Right cardiac atrium (tissue), 5 donors: ENCODE measurements around the gene ACACB. TPM values are rescaled to one million over a fixed set of nuclear protein-coding genes. Genes with fewer than 3 reads are reported as not detected.

Experiments used
- ATAC-seq, 2 donors: fragments of 200-7000 bp; cut with Tn5 transposase; one replicate each; pipeline versions ENCODE4 v1.8.0 to v1.9.1; 2020; ENCODE audit warnings: moderate library complexity in 2 of 2, mild to moderate bottlenecking in 1 of 2
- DNase-seq, 3 donors: peaks; one replicate each; pipeline ENCODE4 v3.0.0-alpha.2; 2020
- H3K27ac ChIP-seq: one replicate; pipeline ENCODE4 v1.5.1; 2013; ENCODE audit warnings: mild to moderate bottlenecking, low read length, control low read depth, moderate library complexity
- H3K27me3 ChIP-seq: one replicate; pipeline ENCODE4 v1.6.1; 2013; ENCODE audit not compliant: control insufficient read depth, insufficient read depth
- H3K4me1 ChIP-seq: one replicate; pipeline ENCODE4 v1.6.1; 2013; ENCODE audit warnings: low read length; ENCODE audit not compliant: control insufficient read depth, insufficient read depth
- H3K4me3 ChIP-seq: one replicate; pipeline ENCODE4 v1.5.1; 2013; ENCODE audit warnings: low read length, control low read depth
- H3K9me3 ChIP-seq: one replicate; pipeline ENCODE4 v1.6.1; 2013; ENCODE audit warnings: low read length; ENCODE audit not compliant: control insufficient read depth
- WGBS: extraction: QIAGEN DNeasy Blood & Tissue Kit; methylation state at CpG from one replicate; pipeline ENCODE4 v1.1.7; 2013; 5-methylcytosine and 5-hydroxymethylcytosine counted together
- intact Hi-C, 4 donors: fragments of 100-400 bp; cut with DNase I; formaldehyde crosslinking; loops; one replicate each; pipeline versions ENCODE4 v1.11.0 to v1.14.0; 2022 to 2023
- long read RNA-seq, 4 donors: library from polyadenylated mRNA; unstranded; transcript quantifications; one replicate each; pipeline ENCODE4 v2.0.0, GENCODE V29; 2020 to 2021
- polyA plus RNA-seq: library from polyadenylated mRNA; stranded (reverse); fragments of 200-250 nt; gene quantifications from one replicate; pipeline ENCODE4 v1.2.3, GENCODE V29; 2013
- total RNA-seq, 4 donors: library from RNA; stranded (reverse); fragmentation: NEBNext Ultra II Directional; extraction: Animal tissue kit (Norgen Biotek cat#: 25700); gene quantifications; one replicate each; pipeline ENCODE4 v1.2.1, GENCODE V29; 2021
- donor health status: healthy with polysubstance abuse.
- donor health status: DM: no; HTN: yes; CAD: no.
- donor health status: DM: no; HTN: no; CAD: no.
- donor health status: DM: no; HTN: yes; CAD: no; lungs with severe emphysema.
- donor health status: DM: yes; HTN: yes; CAD: no.

Gene ACACB
- total RNA-seq: 100 to 1,000 TPM in 3 of 4 donors, 10 to 100 TPM in 1; 94.9 to 128 (median 116) TPM
- polyA plus RNA-seq: 87.1 TPM
- long read RNA-seq, donor 1, partial matches to known transcripts: 31 of 37 reads
- long read RNA-seq, donor 1, other reads (novel, unspliced or antisense): 5 of 37 reads
- long read RNA-seq, donor 2, partial matches to known transcripts: 7 of 15 reads
- long read RNA-seq, donor 2, other reads (novel, unspliced or antisense): 8 of 15 reads
- long read RNA-seq, donor 3, partial matches to known transcripts: 62 of 82 reads
- long read RNA-seq, donor 3, other reads (novel, unspliced or antisense): 16 of 82 reads
- long read RNA-seq, donor 4, partial matches to known transcripts: 5 of 12 reads
- long read RNA-seq, donor 4, other reads (novel, unspliced or antisense): 6 of 12 reads

DNA sequence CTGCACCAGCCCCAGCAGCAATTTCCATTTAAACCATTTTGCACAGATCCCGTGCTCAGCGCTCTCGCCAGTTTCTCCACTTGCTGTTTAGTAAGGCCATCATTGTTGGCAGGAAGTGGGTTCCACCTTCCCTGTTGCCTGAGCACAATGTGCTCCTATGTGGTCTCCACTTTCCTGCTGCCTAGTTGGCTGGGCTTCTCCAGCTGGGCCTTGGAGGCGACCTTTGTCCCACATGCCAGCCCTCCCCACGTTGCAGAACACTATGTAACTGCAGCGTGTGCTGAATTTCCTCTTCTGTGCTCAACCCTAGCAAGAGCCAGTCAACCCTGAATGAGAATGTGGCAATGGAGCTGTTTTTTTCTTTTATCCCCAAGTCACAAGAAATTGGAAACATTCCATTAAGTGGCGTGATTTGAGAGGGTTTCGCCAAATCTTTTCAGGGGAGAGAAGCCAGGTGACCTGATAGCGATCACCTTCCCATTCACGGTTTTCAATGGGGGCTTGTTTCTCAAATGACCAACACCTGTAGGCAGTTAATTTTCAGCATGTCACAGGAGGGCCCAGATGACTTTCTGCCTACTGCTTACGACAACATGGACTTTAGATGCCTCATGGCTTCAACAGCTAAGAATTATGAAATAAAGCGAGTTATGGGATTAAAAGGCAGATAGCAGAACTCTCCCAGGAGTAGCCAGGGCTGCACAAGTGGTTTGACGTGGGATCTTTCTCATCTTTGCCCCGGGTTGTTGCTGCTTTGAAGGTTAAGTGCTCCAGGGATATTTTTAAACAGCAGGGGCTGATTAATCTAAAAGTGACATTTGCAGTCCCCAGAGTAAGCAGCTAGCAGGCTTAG, at the start of gene ACACB:
ACACB (plus strand) TSS at position 830 of the 853 bp plus-strand sequence. CDS start 22,819 bp downstream, outside the sequence.
- intact Hi-C loops: loop anchor here in 1 of 4 donors (5.0 kb wide), 1 partner anchor 36 kb away; no protein-coding TSS in a partner anchor
- peak; percentile 80 to 87 (median 84) for DNase-seq
- peak within 1 kb of the TSS; percentile 63 for H3K4me3 ChIP-seq
- peak within 1 kb of the TSS; percentile 76 for H3K27ac ChIP-seq
- H3K9me3 ChIP-seq: no peaks in the 10 kb centered on the region
- 44% methylated on average over 14 of the region's 14 CpGs for WGBS
- H3K4me1 ChIP-seq: peaks cover 20% of the 10 kb centered on the region
- peak; percentile 74 to 76 for ATAC-seq
- no peaks in the 10 kb centered on the region for H3K27me3 ChIP-seq

DNA sequence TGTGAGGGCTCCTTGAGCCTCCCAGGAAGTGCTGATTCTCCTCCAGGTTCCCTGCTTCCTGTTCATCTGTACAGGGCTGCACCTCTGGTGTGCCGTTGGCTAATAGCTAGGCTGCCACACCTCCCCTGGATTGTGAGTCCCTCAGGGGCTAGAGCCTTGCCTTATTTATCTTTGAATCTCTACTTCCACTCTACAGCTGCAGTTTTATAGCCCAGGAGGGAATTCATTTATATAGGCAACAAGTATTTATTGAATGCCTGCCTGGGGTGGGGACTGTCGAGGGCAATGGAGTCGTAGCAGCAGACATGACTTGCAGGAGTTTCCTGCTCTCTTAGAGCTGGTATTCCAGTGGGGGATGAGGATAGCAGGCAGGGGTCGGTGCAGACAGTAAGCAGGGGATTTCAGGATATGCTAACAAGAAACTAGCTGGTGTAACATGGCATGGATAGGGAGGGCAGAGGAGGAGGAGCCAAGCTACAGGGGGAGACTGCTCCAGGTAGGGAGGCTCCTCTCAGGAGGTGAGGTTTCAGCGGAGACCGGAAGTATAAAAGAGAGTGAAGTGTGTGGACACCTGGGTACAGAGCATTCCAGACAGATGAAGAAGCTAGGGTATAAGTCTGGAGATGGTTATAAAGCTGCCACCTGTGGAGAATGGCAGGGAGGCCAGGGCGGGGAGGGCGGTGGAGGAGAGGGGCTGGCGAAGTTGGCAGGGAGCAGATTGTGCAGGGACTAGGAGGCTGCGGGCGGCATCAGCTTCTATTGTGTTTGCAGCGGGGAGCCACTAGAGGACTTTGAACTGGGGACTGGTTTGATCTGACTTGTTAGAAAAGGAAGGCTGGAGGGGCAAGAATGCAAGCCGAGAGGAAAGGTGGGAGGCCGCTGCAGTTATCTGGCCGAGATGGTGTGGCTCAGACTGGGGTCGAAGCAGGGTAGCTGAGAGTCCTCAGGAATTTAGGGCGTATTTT, 46.8 kb upstream of the ACACB start:
- intact Hi-C loops: no loop called here
- Histone ChIP-seq H3K27me3 (no peaks in the 10 kb centered on the region), H3K9me3 (no peaks in the 10 kb centered on the region), H3K4me3 (no peak overlapping the region), H3K27ac (no peak overlapping the region), H3K4me1 (no peaks in the 10 kb centered on the region)
- ATAC-seq (peak in 1 of 2 donors; percentile 37), DNase-seq (no peak)
- 77% methylated on average over 17 of the region's 17 CpGs for WGBS

DNA sequence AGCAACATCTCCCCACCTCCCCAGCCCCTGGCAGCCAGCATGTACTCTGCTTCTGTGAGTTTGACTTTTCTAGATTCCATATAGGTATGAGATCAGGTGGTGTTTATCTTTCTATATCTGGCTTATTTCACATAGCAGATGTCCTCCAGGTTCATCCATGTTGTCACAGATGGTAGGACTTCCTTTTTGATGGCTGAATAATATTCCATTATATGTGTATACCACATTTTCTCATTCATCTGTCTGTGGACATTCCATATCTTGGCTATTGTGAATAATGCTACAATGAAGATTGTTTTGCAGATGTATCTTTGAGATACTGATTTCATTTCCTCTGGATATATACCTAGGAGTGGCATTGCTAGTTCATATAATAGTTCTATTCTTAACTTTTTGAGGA, 41.5 kb upstream of the ACACB start:
- H3K4me3 ChIP-seq: no peak overlapping the region
- intact Hi-C loops: no loop called here
- no peaks in the 10 kb centered on the region for H3K4me1 ChIP-seq
- no peaks in the 10 kb centered on the region for H3K9me3 ChIP-seq
- no peaks in the 10 kb centered on the region for H3K27me3 ChIP-seq
- H3K27ac ChIP-seq: no peak overlapping the region
- ATAC-seq (no peak), DNase-seq (no peak)

DNA sequence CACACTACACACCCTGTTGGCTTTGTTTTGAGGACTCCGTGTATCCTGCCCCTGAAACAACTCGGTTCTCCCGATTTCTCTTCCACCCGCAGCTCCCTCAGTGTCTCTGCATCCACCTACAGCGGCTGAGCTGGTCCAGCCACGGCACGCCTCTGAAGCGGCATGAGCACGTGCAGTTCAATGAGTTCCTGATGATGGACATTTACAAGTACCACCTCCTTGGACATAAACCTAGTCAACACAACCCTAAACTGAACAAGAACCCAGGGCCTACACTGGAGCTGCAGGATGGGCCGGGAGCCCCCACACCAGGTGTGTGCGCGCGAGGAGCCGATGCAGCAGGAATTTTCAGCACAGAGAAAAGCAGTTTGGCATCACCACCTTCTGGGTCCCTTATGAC, 33.6 kb upstream of the ACACB start:
- WGBS: 90% methylated on average over 14 of the region's 14 CpGs
- intact Hi-C loops: loop anchor here in 1 of 4 donors (10.0 kb wide), 1 partner anchor 518 kb away; the partner anchor contains the start of genes ISCU and SART3
- Histone ChIP-seq H3K4me3 (no peak overlapping the region), H3K27me3 (no peaks in the 10 kb centered on the region), H3K9me3 (no peaks in the 10 kb centered on the region), H3K27ac (no peak overlapping the region), H3K4me1 (no peaks in the 10 kb centered on the region)
- no peak for ATAC-seq
- DNase-seq: no peak

DNA sequence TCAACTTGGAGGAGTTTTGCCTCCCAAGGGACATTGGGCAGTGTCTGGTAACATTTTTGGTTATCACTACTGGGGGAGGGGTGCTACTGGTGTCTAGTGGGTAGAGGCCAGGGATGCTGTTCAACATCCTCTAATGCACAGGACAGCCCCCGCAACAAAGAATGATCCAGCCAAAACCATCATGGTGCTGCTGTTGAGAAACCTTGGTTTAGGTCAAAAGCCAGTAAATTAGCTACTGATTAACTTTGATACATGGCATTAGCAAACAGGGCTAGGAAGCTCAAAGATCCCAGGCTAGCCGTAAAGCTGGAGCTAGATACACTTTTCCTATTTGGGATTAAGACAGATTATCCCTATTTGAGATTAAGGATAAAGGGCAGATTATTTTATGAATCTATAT, 32.0 kb upstream of the ACACB start:
- no peak overlapping the region for H3K27ac ChIP-seq
- no peak for ATAC-seq
- intact Hi-C loops: loop anchor here in 1 of 4 donors (10.0 kb wide), 1 partner anchor 520 kb away; the partner anchor contains the start of genes ISCU and SART3
- DNase-seq: no peak
- no peaks in the 10 kb centered on the region for H3K27me3 ChIP-seq
- H3K9me3 ChIP-seq: no peaks in the 10 kb centered on the region
- WGBS: 95% methylated on average over 2 of the region's 2 CpGs
- H3K4me3 ChIP-seq: no peak overlapping the region
- H3K4me1 ChIP-seq: no peaks in the 10 kb centered on the region

DNA sequence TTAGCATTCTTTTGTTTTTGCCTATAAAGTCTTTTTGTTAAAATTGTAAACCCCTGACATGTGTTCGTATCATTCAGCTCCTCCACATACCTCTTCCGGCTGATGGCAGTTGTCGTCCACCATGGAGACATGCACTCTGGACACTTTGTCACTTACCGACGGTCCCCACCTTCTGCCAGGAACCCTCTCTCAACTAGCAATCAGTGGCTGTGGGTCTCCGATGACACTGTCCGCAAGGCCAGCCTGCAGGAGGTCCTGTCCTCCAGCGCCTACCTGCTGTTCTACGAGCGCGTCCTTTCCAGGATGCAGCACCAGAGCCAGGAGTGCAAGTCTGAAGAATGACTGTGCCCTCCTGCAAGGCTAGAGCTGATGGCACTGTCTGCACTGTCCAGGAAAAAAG, 30.8 kb upstream of the ACACB start:
- no peak for ATAC-seq
- Histone ChIP-seq H3K27me3 (no peaks in the 10 kb centered on the region), H3K4me3 (no peak overlapping the region), H3K4me1 (no peaks in the 10 kb centered on the region), H3K27ac (no peak overlapping the region), H3K9me3 (no peaks in the 10 kb centered on the region)
- no peak for DNase-seq
- intact Hi-C loops: loop anchor here in 1 of 4 donors (10.0 kb wide), 1 partner anchor 521 kb away; the partner anchor contains the start of genes ISCU and SART3
- 94% methylated on average over 11 of the region's 11 CpGs for WGBS

DNA sequence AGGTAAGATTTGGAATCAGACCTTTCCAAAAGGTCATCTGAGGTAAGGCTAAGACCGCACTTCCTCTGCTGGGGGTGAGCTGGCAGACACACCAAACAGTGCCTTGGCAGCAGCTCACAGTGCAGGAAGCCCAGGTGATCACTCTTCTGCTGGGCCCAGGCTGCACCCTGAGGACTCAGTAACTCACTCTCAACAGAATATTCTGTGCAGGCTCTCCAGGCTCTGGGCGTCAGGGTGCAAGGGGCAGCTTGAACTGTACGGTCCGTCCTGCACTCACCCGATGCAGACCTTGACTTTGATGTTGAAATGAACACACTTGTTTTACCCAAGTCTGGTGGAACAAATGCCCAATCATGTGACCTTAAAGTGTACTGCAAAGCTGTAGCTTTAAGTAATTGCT, 29.1 kb upstream of the ACACB start:
- intact Hi-C loops: loop anchor here in 1 of 4 donors (10.0 kb wide), 1 partner anchor 522 kb away; the partner anchor contains the start of genes ISCU and SART3
- no peak overlapping the region for H3K27ac ChIP-seq
- WGBS: 57% methylated on average over 5 of the region's 5 CpGs
- no peak for DNase-seq
- H3K4me3 ChIP-seq: no peak overlapping the region
- no peaks in the 10 kb centered on the region for H3K27me3 ChIP-seq
- H3K4me1 ChIP-seq: no peaks in the 10 kb centered on the region
- ATAC-seq: peak in 1 of 2 donors; percentile 27
- H3K9me3 ChIP-seq: no peaks in the 10 kb centered on the region

GRCh38 chr12:109088818-109089217, 27.6 kb upstream of the ACACB start:
- ATAC-seq (no peak), DNase-seq (no peak)
- peaks cover 3% of the 10 kb centered on the region for H3K4me1 ChIP-seq
- H3K27ac ChIP-seq: no peak overlapping the region
- intact Hi-C loops: loop anchor here in 1 of 4 donors (10.0 kb wide), 1 partner anchor 524 kb away; the partner anchor contains the start of genes ISCU and SART3
- H3K27me3 ChIP-seq: no peaks in the 10 kb centered on the region
- no peaks in the 10 kb centered on the region for H3K9me3 ChIP-seq
- WGBS: 87% methylated on average over 6 of the region's 6 CpGs
- H3K4me3 ChIP-seq: no peak overlapping the region

DNA sequence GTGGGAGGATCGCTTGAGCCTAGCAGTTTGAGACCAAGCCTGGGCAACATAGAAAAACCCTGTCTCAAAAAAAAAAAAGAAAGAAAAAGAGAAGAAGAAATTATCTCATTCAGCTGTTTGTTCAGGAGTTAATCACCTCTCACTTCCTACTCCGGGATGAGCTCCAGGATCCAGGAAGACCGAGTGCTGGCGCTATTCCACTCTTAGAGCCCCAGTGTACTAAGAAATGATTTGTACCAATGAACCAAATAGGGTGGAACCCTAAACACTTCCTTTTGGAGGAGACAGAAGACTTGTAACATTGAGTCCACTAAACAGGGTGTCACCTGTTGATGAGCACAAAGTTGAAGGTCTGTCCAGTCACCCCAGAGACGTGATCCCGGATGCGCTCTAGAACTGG, 26.7 kb upstream of the ACACB start:
- no peak overlapping the region for H3K27ac ChIP-seq
- no peaks in the 10 kb centered on the region for H3K9me3 ChIP-seq
- H3K4me3 ChIP-seq: no peak overlapping the region
- no peak for DNase-seq
- ATAC-seq: no peak
- peaks cover 3% of the 10 kb centered on the region for H3K4me1 ChIP-seq
- H3K27me3 ChIP-seq: no peaks in the 10 kb centered on the region
- 77% methylated on average over 7 of the region's 7 CpGs for WGBS
- intact Hi-C loops: loop anchor here in 3 of 4 donors (5.0 to 10.0 kb wide), 4 partner anchors 265 to 525 kb away; partner anchors contain the start of genes ISCU (in 2 of the 3), SART3 (in 2 of the 3) and SELPLG (in 1 of the 3)

DNA sequence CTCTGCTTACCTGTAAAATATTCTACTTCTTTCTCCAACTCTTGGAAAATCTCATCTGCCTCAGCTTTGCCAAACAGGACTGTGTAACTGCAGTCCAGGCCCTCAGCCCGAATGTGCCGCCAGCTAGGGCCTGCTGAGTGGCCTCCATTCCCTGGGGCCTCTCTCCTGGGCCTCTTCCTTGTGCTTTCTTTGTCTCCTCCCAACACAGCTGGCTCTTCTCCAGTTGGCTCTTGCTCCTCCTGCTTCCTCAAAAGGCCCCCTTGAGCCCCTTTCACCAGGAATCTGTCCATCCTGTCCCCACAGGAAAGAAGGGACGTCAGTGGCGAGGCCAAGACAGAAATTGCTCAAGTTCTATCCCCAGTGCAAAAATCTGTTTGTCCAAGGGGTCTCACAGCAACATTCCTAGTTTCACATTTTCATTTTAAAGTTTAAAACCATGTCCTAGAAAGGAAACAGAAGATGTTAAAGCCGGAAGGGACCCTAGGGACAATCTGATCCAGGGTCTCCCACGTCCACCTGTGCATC, 23.8 kb upstream of the ACACB start:
- 33% methylated on average over 6 of the region's 6 CpGs for WGBS
- peak overlapping the region; percentile 66 for H3K4me3 ChIP-seq
- ATAC-seq: no peak
- no peak for DNase-seq
- H3K27ac ChIP-seq: peak overlapping the region; percentile 16
- peaks cover 3% of the 10 kb centered on the region for H3K4me1 ChIP-seq
- H3K9me3 ChIP-seq: no peaks in the 10 kb centered on the region
- intact Hi-C loops: loop anchor here in 2 of 4 donors (5.0 to 10.0 kb wide), 4 partner anchors 268 to 528 kb away; partner anchors contain the start of genes ISCU (in 1 of the 2), SART3 (in 1 of the 2) and SELPLG (in 1 of the 2)
- no peaks in the 10 kb centered on the region for H3K27me3 ChIP-seq
